Calu3 (cell line): ENCODE data around the gene CD101. TPM values are rescaled to one million over a fixed set of nuclear protein-coding genes. Genes with fewer than 3 reads are reported as not detected.

Source experiments
- BruUV-seq: library from RNA; stranded (reverse); fragments of 400-500 nt; replicated peaks from 2 replicates; lab custom pipeline; 2021; lab: Mats Ljungman, UMichigan
- CTCF ChIA-PET: fragments of 300-600 bp; sonication (Branson Sonifier 250); formaldehyde crosslinking; loops from one replicate; lab custom pipeline; 2022; ENCODE audit warnings: antibody characterized with exemption; lab: Charles Lee
- DNase-seq: peaks from one replicate; pipeline ENCODE4 v3.0.0; 2022
- H3K27ac Mint-ChIP-seq: one replicate; pipeline ENCODE4 v1.8.0; 2022; ENCODE audit warnings: mixed read lengths; ENCODE audit not compliant: unreplicated experiment
- H3K27me3 Mint-ChIP-seq: one replicate; pipeline ENCODE4 v1.8.0; 2022; ENCODE audit warnings: mixed read lengths; ENCODE audit not compliant: unreplicated experiment
- H3K36me3 Mint-ChIP-seq: one replicate; pipeline ENCODE4 v1.8.0; 2022; ENCODE audit warnings: mild to moderate bottlenecking, moderate library complexity, mixed read lengths; ENCODE audit not compliant: insufficient read depth, unreplicated experiment
- H3K4me1 Mint-ChIP-seq: one replicate; pipeline ENCODE4 v1.8.0; 2022; ENCODE audit warnings: mild to moderate bottlenecking, low read depth, mixed read lengths; ENCODE audit not compliant: unreplicated experiment
- H3K4me3 Mint-ChIP-seq: one replicate; pipeline ENCODE4 v1.8.0; 2022; ENCODE audit warnings: mild to moderate bottlenecking, low read depth, moderate library complexity, mixed read lengths; ENCODE audit not compliant: unreplicated experiment
- H3K9me3 Mint-ChIP-seq: one replicate; pipeline ENCODE4 v1.8.0; 2022; ENCODE audit warnings: low read depth, mixed read lengths; ENCODE audit not compliant: unreplicated experiment
- intact Hi-C: fragments of 100-400 bp; cut with micrococcal nuclease; formaldehyde crosslinking; loops from one replicate; pipeline ENCODE4 v1.10.0; 2022; ENCODE audit not compliant: unreplicated experiment
- total RNA-seq: library from RNA; stranded (reverse); gene quantifications from 2 replicates; pipeline ENCODE4 v1.2.3, GENCODE V29; 2022
- TF ChIP-seq, protein P1 (sequence below): fragments of 200-600 bp; IDR thresholded peaks from one replicate; pipeline ENCODE4 v1.8.0; 2022; ENCODE audit warnings: antibody characterized with exemption; ENCODE audit not compliant: unreplicated experiment

The CD101 gene
- total RNA-seq, 1 experiment from 2014 or later, result 0.31 TPM

DNA sequence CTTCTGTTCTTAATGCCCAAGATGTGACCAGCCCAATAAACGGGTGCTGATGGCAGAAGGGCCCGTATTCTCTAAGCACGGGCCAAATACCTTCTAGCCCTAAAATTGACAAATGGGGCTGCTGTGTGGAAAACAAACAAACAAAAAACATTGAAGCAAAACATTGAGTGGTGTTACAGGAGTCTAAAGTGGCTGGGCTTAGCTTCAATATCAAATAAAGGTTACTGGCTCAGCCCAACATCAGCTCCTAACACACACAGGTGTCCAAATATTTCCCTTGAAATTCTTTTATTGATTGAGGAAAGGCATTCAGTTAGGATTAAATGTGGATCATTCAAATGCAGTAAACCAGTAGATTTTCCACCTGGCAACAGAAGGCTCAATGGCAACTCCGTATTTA, 45.2 kb downstream of the CD101 start:
- Mint-ChIP-seq H3K27me3 (no peaks in the 10 kb centered on the region), H3K4me3 (no peak overlapping the region)
- intact Hi-C loops, result no loop called here

DNA sequence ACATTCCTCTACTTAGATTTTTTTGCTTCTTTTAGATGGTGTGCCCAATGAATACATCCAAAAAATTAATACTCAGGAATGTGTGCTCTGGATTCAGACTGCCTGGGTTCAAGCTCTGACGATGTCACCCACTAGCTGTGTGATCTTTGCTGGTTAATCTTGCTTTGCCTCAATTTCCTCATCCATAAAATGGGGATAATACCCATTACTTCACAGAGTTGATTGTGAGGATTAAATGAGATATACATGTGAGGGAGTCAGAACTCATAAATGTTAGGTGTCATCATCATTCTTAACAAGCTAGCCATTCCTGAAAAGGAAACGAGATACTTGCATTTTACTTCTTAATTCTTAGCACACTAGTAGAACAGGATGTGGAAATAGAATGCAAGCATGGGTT, 45.7 kb downstream of the CD101 start:
- Mint-ChIP-seq H3K9me3 (no peaks in the 10 kb centered on the region), H3K27ac (no peak overlapping the region), H3K4me3 (no peak overlapping the region), H3K4me1 (peaks cover 16% of the 10 kb centered on the region), H3K36me3 (peaks cover 1% of the 10 kb centered on the region), H3K27me3 (no peaks in the 10 kb centered on the region)
- intact Hi-C loops, result no loop called here
- TF ChIP-seq, protein P1, sequence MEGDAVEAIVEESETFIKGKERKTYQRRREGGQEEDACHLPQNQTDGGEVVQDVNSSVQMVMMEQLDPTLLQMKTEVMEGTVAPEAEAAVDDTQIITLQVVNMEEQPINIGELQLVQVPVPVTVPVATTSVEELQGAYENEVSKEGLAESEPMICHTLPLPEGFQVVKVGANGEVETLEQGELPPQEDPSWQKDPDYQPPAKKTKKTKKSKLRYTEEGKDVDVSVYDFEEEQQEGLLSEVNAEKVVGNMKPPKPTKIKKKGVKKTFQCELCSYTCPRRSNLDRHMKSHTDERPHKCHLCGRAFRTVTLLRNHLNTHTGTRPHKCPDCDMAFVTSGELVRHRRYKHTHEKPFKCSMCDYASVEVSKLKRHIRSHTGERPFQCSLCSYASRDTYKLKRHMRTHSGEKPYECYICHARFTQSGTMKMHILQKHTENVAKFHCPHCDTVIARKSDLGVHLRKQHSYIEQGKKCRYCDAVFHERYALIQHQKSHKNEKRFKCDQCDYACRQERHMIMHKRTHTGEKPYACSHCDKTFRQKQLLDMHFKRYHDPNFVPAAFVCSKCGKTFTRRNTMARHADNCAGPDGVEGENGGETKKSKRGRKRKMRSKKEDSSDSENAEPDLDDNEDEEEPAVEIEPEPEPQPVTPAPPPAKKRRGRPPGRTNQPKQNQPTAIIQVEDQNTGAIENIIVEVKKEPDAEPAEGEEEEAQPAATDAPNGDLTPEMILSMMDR, result no peak
- DNase-seq, result no peak
- CTCF ChIA-PET, result no interaction called here
- BruUV-seq, result no TSS peak

More for the DNA sequence above, 45.2 kb downstream of the CD101 start:
- Mint-ChIP-seq H3K9me3 (no peaks in the 10 kb centered on the region), H3K36me3 (no peaks in the 10 kb centered on the region), H3K27ac (no peak overlapping the region), H3K4me1 (peaks cover 11% of the 10 kb centered on the region)
- BruUV-seq, result no TSS peak
- CTCF ChIA-PET, result no interaction called here
- DNase-seq, result no peak
- TF ChIP-seq, protein P1, result no peak

DNA sequence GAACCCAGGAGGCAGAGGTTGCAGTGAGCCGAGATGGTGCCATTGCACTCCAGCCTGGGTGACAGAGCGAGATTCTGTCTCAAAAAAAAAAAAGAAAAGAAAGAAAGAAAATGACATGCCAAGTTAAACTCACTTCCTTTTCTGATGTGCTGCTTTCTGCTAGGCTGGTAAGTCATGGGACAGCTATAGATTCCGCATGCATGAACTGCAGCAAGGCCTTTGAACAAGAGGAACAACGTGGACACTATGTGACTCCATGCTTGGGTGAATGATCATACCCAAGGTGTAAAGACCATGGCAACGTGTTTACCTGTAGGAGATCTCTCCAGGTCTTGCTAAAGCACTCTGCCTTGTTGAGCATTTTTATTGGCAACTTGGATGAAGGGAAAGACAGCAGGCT, 48.3 kb downstream of the CD101 start:
- no peak overlapping the region for H3K27ac Mint-ChIP-seq
- no peaks in the 10 kb centered on the region for H3K27me3 Mint-ChIP-seq
- BruUV-seq, result no TSS peak
- DNase-seq, result no peak
- intact Hi-C loops, result loop anchor here (5.0 to 10.0 kb wide), 3 partner anchors 53 to 195 kb away; no protein-coding TSS in a partner anchor
- no peak overlapping the region for H3K4me3 Mint-ChIP-seq
- peaks cover 5% of the 10 kb centered on the region for H3K36me3 Mint-ChIP-seq
- no peaks in the 10 kb centered on the region for H3K9me3 Mint-ChIP-seq
- CTCF ChIA-PET, result no interaction called here
- H3K4me1 Mint-ChIP-seq, result peaks cover 20% of the 10 kb centered on the region
- TF ChIP-seq, protein P1, result no peak

DNA sequence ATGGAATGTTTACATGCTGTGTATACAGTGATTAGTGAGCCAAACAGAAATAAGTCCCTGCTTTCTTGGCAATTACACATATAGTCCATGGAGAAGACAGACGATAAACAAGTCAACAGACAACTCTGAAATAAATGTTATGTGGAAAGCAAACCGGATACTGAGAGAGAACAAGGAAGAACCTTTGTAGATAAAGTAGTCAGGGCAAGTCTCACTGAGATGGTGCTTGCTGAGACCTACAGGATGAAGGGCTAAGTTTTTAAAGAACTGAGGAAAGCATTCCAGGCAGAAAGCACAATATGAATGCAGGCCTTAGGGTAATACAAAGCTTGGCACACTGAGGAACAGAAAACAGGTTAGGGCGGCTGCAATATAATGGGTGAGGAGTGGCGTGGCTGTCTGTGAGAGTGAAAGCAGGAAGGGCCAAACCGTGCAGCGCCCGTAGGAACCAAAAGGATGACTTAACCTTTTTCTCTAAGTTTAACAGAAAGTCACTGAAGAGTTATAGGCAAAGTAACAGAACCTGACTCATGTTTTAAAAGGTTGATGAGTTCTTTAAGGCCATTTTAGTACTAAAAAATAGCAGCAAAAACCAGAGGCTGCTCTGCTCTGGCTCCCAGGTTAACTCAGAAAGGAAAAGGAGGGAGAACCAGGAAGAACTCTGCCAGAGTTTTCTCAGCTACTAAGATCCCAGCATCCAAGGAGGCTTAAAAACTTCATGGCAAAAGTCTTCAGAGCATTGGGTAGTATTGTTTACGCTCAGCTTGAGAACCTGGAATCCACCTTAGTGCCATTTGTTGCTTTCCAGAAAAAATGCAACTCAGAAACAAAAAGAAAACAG, 49.9 kb downstream of the CD101 start:
- TF ChIP-seq, protein P1, result no peak
- DNase-seq, result peak; percentile 11
- Mint-ChIP-seq H3K27me3 (no peaks in the 10 kb centered on the region), H3K4me3 (peak overlapping the region; percentile 54), H3K27ac (peak overlapping the region; percentile 46), H3K36me3 (peaks cover 5% of the 10 kb centered on the region), H3K4me1 (peaks cover 20% of the 10 kb centered on the region), H3K9me3 (no peaks in the 10 kb centered on the region)
- no TSS peak for BruUV-seq
- intact Hi-C loops, result loop anchor here (5.0 to 10.0 kb wide), 3 partner anchors 54 to 197 kb away; no protein-coding TSS in a partner anchor
- CTCF ChIA-PET, result interaction anchor here (0.7 kb wide), 1 partner anchor 142 kb away, joined by 3 read pairs; the partner anchor contains the start of gene PTGFRN
